HG02798 (cell line): ENCODE data around the gene SNX9.
A peak's percentile ranks its signal among the peaks of the same experiment; 100 is the strongest.
"Not testable (repeated sequence)": the region's sequence is repeated elsewhere in the genome, so short reads cannot be mapped to it uniquely, and the experiment has no call there.

Experiments
- ATAC-seq: cut with Tn5 transposase; IDR thresholded peaks from one replicate; pipeline ENCODE4 v1.9.1; 2021; ENCODE audit warnings: mild to moderate bottlenecking; ENCODE audit not compliant: unreplicated experiment, poor library complexity

The SNX9 gene

DNA sequence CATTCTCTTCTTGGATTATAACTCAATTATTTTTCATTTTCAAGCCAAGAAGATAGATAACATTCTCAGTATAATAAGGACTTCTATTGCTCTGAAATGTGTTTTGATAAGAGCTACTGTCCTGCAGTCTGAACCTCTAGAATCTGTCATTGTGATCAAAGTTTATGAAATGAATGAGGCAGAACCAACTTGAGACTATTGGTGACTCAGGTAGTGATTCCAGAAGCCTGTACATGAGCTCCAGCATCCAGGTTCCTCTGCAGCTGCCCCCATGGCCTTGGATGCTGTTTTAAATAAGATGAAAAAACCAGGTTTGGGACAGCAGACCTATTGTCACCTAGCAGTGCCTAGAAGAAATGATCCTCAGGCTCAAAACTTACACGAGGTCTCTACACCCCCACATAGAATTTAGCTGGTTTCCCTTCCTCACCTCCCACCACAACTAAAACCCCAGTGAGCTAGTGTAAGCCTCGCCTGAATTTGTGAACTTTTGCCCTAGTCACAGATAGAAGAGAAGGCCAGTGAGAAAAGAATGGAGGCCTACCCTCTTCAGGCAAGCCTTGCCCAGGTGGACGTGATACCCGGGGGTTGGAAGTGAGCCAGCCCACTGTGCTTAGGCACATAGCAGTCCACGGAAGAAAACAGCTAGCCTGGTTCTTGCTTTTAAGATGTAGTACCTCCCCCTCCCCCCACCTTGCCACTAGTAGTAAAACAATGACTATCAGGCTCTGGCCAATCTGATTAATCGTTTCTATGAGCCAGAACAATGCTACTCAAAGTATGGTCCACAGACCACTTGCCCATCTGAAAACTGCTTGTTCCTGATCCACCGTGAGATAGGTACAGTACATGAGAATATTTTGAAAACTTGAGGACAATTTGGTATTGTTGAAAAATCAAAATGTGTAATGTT is 85.6 kb downstream of the SNX9 start:
- peak; percentile 78 for ATAC-seq

DNA sequence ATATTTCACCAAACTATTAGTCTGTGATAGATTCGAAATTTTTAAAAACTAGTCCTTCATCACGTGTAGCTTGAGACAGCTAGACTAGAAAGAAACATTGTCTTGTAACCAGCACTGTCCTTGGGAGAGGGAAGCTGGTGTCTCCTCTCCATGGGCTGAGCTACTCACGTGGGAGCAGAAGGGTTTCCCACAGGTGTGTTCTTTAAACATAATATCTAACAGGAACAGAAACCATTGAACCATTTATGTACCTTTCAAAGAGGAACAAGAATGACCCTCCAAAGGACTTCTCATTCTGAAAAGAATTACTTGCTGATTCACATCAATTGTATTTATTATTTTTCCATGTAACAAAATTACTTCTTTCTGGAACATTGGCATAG is 86.2 kb downstream of the SNX9 start:
- peak; percentile 35 for ATAC-seq

- ATAC-seq = no peak
Observed at GRCh38 chr6:157911278-157911677, 88.2 kb downstream of the SNX9 start.

DNA sequence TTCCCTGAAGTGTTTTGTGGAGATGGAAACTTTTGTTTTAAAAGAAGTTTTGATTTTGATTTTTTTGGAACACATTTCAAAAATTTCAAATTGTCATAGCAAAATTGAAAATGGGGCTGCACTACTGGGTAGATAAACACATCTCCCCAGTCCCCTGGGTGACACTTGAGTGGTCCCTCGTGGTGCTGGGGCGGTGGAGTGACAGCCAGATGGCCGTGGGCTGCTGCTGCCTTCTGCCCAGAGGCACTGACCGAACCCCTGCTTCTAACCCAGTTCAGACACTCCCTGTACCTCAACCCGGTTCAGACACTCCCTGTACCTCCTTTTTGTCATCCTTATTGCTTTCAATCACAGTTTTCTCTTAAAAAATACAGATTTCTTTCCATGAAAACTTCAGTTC is 88.7 kb downstream of the SNX9 start:
- no peak for ATAC-seq

GRCh38 chr6:157912326-157912725 is 89.3 kb downstream of the SNX9 start:
- ATAC-seq = no peak

DNA sequence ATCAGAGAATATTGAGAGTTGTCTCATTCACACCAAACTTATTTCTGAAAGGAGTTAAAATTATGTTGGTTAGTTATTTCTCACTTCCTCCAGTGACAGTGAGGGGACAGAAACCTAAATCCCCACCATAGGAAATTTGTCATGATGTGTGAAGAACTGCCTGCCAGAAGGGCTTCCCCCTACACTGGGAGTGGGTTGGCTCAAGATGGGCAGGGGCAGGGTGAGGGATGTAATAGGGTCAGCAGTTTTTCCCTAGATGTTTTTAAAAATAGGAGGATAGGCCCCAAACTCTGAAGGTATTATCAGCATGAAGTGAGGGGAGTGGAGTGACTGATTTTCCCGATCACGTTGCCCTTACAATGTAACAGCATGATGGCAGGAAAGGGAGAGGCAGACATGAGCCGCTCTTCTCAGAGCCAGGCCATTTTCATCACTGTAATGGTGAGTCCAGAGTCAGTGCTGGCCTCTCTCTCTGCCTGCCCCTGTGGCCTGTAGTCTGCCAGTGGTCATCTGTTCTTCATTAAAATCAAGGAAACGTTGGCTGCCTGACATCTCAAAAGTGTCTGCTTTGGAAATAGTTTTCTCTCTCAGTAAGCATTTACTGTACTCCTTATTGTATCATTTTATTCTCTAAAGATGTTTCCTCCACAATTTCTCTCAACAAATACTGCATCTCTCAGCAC is 98.8 kb downstream of the SNX9 start:
- ATAC-seq = no peak

GRCh38 chr6:157925771-157926170 is 102.7 kb downstream of the SNX9 start:
- ATAC-seq = no peak

GRCh38 chr6:157927011-157927410 is 104.0 kb downstream of the SNX9 start:
- no peak for ATAC-seq

GRCh38 chr6:157928428-157928827 is 105.4 kb downstream of the SNX9 start:
- ATAC-seq = no peak

DNA sequence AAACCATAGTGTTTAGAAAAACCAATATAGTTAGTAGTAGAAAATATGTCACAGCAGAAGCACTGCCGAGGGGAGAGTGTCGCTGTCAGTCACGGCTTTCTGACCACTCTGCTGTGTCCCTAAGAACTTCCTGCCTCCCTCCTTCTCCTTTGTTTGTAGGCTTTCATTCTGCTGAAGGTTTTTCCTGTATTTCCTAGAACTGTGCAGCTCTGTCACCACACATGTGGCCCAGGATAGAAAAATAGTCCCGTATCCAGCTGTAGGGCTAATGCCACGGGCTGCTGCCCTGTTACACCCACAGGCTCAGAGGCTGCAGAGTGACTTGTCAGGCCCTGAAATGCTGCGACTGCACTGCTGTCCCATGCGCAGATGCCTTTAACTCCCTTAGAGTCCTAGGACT is 106.0 kb downstream of the SNX9 start:
- ATAC-seq = no peak

DNA sequence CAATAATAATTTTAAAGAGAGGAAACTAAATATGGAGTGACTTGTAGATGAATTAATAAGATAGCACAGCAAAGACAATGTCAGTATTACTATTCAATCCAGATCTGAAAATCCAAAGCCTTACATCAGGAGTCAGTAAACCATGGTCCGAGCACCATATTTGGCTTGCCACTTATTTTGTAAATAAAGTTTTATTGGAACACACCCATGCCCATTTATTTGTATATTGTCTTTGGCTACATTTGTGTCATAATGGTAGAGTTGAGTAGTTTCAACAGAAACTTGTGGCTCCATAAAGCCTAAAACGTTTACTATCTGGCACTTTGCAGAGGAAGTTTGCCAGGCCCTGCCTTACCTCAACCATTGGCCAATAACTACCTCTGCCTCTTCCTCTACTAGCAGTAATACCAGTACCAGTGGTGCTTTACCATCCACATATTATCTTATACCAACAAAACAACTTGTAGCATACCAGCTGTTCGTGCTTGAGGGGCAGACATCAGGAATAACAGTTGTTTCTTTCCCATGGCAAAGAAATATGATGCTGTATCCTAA is 106.8 kb downstream of the SNX9 start:
- ATAC-seq = no peak

- ATAC-seq = no peak
Observed at GRCh38 chr6:157935786-157936185, 112.7 kb downstream of the SNX9 start.

- ATAC-seq = no peak
Observed at GRCh38 chr6:157937318-157937717, 114.3 kb downstream of the SNX9 start.

- ATAC-seq = no peak
Observed at GRCh38 chr6:157937916-157938315, 114.9 kb downstream of the SNX9 start.

GRCh38 chr6:157940375-157941036 is 117.5 kb downstream of the SNX9 start:
- not testable (repeated sequence) for ATAC-seq

- ATAC-seq = no peak
Observed at GRCh38 chr6:157941101-157941863, 118.2 kb downstream of the SNX9 start.

GRCh38 chr6:157942351-157942750 is 119.3 kb downstream of the SNX9 start:
- no peak for ATAC-seq

- ATAC-seq = no peak
Observed at GRCh38 chr6:157943249-157943963, 120.4 kb downstream of the SNX9 start.

GRCh38 chr6:157943964-157944283 is 120.9 kb downstream of the SNX9 start:
- no peak for ATAC-seq
